A673 (cell line): ENCODE data around the gene AURKAIP1. TPM values are rescaled to one million over a fixed set of nuclear protein-coding genes. Genes with fewer than 3 reads are reported as not detected.
"Not testable (repeated sequence)": the region's sequence is repeated elsewhere in the genome, so short reads cannot be mapped to it uniquely, and the experiment has no call there.

Experiments
- BruUV-seq: library from RNA; stranded (reverse); fragments of 400-500 nt; replicated peaks from 2 replicates; lab custom pipeline; 2021; lab: Mats Ljungman, UMichigan
- CTCF ChIA-PET: fragments of 300-600 bp; sonication (Branson Sonifier 250); formaldehyde crosslinking; loops from one replicate; lab custom pipeline; 2022; ENCODE audit warnings: antibody characterized with exemption; lab: Charles Lee
- POLR2A ChIA-PET: fragments of 300-600 bp; sonication (Branson Sonifier 250); formaldehyde crosslinking; loops from one replicate; lab custom pipeline; 2022; ENCODE audit warnings: antibody characterized with exemption; ENCODE audit not compliant: low non-redundant PET; lab: Charles Lee
- DNase-seq: peaks from one replicate; pipeline ENCODE4 v3.0.0-alpha.2; 2015; ENCODE audit warnings: low spot score
- H3K27ac ChIP-seq: fragments of 200-600 bp; sonication (generic); 2 replicates; pipeline ENCODE4 v1.5.1; 2016; ENCODE audit warnings: mixed run types, low read depth, mild to moderate bottlenecking, mixed read lengths, antibody characterized with exemption, low read length; ENCODE audit not compliant: poor library complexity, severe bottlenecking
- H3K27me3 ChIP-seq: fragments of 200-600 bp; sonication (generic); replicated peaks from 2 replicates; pipeline ENCODE4 v1.6.1; 2017; ENCODE audit warnings: mixed run types, low read depth, mild to moderate bottlenecking, mixed read lengths, antibody characterized with exemption, low read length; ENCODE audit not compliant: insufficient read depth, poor library complexity
- H3K36me3 ChIP-seq: fragments of 200-600 bp; sonication (generic); 2 replicates; pipeline ENCODE4 v1.6.1; 2016; ENCODE audit warnings: mixed run types, mild to moderate bottlenecking, mixed read lengths, antibody characterized with exemption, low read length; ENCODE audit not compliant: insufficient read depth, poor library complexity, severe bottlenecking
- H3K4me1 ChIP-seq: fragments of 200-600 bp; sonication (generic); 2 replicates; pipeline ENCODE4 v1.6.1; 2017; ENCODE audit warnings: mixed run types, mild to moderate bottlenecking, mixed read lengths, antibody characterized with exemption, low read length; ENCODE audit not compliant: insufficient read depth, poor library complexity, severe bottlenecking
- H3K4me3 ChIP-seq: fragments of 200-600 bp; sonication (generic); 2 replicates; pipeline ENCODE4 v1.5.1; 2016; ENCODE audit warnings: low read depth, mixed run types, mild to moderate bottlenecking, mixed read lengths, low read length; ENCODE audit not compliant: poor library complexity, severe bottlenecking
- H3K9me3 ChIP-seq: fragments of 200-600 bp; sonication (generic); 2 replicates; pipeline ENCODE4 v1.6.1; 2016; ENCODE audit warnings: mixed run types, low read depth, mild to moderate bottlenecking, mixed read lengths, antibody characterized with exemption, low read length; ENCODE audit not compliant: poor library complexity, severe bottlenecking
- EZH2 ChIP-seq: fragments of 200-600 bp; sonication (generic); IDR thresholded peaks from 2 replicates; pipeline ENCODE4 v1.6.1; 2017; ENCODE audit warnings: borderline replicate concordance, low read depth, mild to moderate bottlenecking, mixed read lengths, antibody characterized with exemption, low read length; ENCODE audit not compliant: poor library complexity, severe bottlenecking
- intact Hi-C: fragments of 100-400 bp; cut with micrococcal nuclease; formaldehyde crosslinking; loops from one replicate; pipeline ENCODE4 v1.10.0; 2022; ENCODE audit not compliant: unreplicated experiment
- total RNA-seq: library from RNA; stranded (reverse); gene quantifications from 2 replicates; pipeline ENCODE4 v1.2.3, GENCODE V29; 2021
- TF ChIP-seq, protein P1 (sequence below): fragments of 300-800, 200-600 bp; sonication (generic); conservative IDR thresholded peaks from 2 replicates; pipeline ENCODE4 v1.5.1; 2017; ENCODE audit warnings: low read depth, mild to moderate bottlenecking, antibody characterized with exemption, low read length, moderate library complexity, mixed read lengths

AURKAIP1 gene
- total RNA-seq, 1 experiment from 2014 or later, result 172 TPM

DNA sequence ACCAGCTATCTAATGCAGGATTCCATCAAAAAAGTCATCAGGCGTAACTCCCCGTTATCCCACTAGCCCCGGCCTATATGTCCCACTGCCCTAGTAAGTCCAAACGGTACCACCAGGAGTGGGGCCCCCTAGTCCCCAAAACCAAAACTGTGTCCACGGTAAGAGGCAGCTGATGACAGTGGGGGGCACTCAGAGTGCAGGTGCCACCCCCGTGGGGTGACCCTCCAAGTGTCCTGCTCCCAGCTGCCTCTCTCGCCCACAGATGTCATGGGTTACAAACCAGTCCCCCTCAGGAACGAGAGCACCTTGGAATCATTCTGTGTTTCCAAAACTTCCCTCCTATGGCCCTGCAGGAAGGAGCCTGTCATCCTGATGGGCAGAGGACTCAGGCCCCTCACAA is 10.9 kb upstream of the AURKAIP1 start:
- Histone ChIP-seq H3K27me3 (no peaks in the 10 kb centered on the region), H3K36me3 (peaks cover 54% of the 10 kb centered on the region), H3K9me3 (no peaks in the 10 kb centered on the region), H3K27ac (no peak overlapping the region), H3K4me1 (no peaks in the 10 kb centered on the region), H3K4me3 (no peak overlapping the region)
- intact Hi-C loops, result no loop called here
- ChIA-PET CTCF (no interaction called here), POLR2A (no interaction called here)
- no TSS peak for BruUV-seq
- DNase-seq, result no peak
- TF ChIP-seq EZH2, result no peak
- TF ChIP-seq, protein P1, sequence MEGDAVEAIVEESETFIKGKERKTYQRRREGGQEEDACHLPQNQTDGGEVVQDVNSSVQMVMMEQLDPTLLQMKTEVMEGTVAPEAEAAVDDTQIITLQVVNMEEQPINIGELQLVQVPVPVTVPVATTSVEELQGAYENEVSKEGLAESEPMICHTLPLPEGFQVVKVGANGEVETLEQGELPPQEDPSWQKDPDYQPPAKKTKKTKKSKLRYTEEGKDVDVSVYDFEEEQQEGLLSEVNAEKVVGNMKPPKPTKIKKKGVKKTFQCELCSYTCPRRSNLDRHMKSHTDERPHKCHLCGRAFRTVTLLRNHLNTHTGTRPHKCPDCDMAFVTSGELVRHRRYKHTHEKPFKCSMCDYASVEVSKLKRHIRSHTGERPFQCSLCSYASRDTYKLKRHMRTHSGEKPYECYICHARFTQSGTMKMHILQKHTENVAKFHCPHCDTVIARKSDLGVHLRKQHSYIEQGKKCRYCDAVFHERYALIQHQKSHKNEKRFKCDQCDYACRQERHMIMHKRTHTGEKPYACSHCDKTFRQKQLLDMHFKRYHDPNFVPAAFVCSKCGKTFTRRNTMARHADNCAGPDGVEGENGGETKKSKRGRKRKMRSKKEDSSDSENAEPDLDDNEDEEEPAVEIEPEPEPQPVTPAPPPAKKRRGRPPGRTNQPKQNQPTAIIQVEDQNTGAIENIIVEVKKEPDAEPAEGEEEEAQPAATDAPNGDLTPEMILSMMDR, result no peak

DNA sequence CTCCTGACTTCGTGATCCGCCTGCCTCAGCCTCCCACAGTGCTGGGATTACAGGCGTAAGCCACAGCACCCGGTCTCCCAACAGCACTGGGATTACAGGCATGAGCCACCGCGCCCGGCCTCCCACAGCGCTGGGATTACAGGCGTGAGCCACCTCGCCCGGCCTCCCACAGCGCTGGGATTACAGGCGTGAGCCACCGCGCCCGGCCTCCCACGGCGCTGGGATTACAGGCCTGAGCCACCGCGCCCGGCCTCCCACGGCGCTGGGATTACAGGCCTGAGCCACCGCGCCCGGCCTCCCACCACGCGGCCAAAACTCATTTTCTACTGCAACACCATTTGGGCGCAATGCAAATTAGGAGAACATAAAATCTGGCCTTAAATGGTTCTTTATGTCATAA is 10.3 kb upstream of the AURKAIP1 start:
- peaks cover 48% of the 10 kb centered on the region for H3K36me3 ChIP-seq
- H3K27ac ChIP-seq, H3K4me3 ChIP-seq, DNase-seq, H3K4me1 ChIP-seq, POLR2A ChIA-PET, BruUV-seq, H3K9me3 ChIP-seq, intact Hi-C loops, CTCF ChIA-PET, H3K27me3 ChIP-seq: not testable (repeated sequence)

DNA sequence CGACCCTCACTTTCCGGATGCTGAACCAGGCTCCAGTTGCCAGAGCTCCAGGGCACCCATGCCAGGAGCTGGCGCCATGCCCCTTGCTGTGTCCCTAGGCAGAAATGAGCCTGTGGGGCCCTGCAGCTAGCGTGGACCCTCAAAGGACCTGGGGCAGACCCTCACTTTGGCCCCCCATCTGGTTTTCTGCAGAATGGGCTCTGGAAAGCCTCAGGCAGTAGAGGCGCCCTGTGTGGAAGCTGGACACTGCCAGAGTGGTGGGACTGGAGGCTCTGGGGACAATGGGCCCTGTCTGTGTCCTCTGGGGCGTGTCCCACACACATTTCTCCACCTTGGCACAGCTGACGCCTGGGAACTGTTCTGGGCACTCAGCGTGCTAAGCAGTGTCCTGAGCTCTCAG is 6.3 kb upstream of the AURKAIP1 start:
- POLR2A ChIA-PET, result no interaction called here
- no TSS peak for BruUV-seq
- CTCF ChIA-PET, result no interaction called here

DNA sequence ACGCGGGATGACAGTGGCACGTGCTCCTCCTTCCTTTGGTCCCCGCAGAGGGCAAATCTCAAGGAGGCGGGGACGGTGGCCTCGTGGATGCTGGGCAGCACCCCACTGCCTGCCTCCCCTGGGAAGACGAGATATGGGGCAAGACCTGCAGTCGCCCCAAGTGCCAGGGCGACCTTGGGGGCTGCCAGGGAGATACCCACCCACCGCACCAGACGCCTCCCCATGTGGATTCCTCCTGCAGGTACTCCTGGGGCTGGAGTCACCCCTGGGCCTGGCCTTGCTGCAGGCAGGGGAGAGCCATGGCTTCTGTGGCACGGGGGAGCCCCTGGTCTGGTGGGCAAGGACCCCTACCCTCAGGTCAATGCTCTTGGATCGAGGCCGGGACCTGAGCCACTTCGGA is 5.9 kb upstream of the AURKAIP1 start:
- CTCF ChIA-PET, result no interaction called here
- no peak overlapping the region for H3K27ac ChIP-seq
- H3K36me3 ChIP-seq, result peaks cover 4% of the 10 kb centered on the region
- no peaks in the 10 kb centered on the region for H3K9me3 ChIP-seq
- POLR2A ChIA-PET, result no interaction called here
- intact Hi-C loops, result no loop called here
- BruUV-seq, result no TSS peak
- no peak overlapping the region for H3K4me3 ChIP-seq
- DNase-seq, result no peak
- TF ChIP-seq EZH2, result no peak
- H3K27me3 ChIP-seq, result no peaks in the 10 kb centered on the region
- no peaks in the 10 kb centered on the region for H3K4me1 ChIP-seq

More for the DNA sequence above, 6.3 kb upstream of the AURKAIP1 start:
- H3K4me3 ChIP-seq, result no peak overlapping the region
- intact Hi-C loops, result no loop called here
- H3K27me3 ChIP-seq, result no peaks in the 10 kb centered on the region
- no peak for DNase-seq
- no peak overlapping the region for H3K27ac ChIP-seq
- no peak for TF ChIP-seq EZH2
- TF ChIP-seq, protein P1, result no peak
- peaks cover 8% of the 10 kb centered on the region for H3K36me3 ChIP-seq
- no peaks in the 10 kb centered on the region for H3K4me1 ChIP-seq
- H3K9me3 ChIP-seq, result no peaks in the 10 kb centered on the region
